IPS-18a (cell line): Measurements from ENCODE around the gene ASPHD1.

ENCODE experiments used
- H3K27ac ChIP-seq: one replicate; pipeline ENCODE4 v1.5.1; 2013; ENCODE audit warnings: low read length
- H3K27me3 ChIP-seq: one replicate; pipeline ENCODE4 v1.6.1; 2013; ENCODE audit warnings: mild to moderate bottlenecking, low read length; ENCODE audit not compliant: control insufficient read depth, insufficient read depth
- H3K36me3 ChIP-seq: one replicate; pipeline ENCODE4 v1.6.1; 2013; ENCODE audit warnings: low read depth, low read length; ENCODE audit not compliant: control insufficient read depth
- H3K4me1 ChIP-seq: one replicate; pipeline ENCODE4 v1.6.1; 2013; ENCODE audit warnings: low read depth, low read length; ENCODE audit not compliant: control insufficient read depth
- H3K4me3 ChIP-seq: one replicate; pipeline ENCODE4 v1.5.1; 2013; ENCODE audit warnings: low read length
- H3K9ac ChIP-seq: one replicate; pipeline ENCODE4 v1.6.1; 2013; ENCODE audit warnings: mild to moderate bottlenecking, low read length, moderate library complexity
- H3K9me3 ChIP-seq: one replicate; pipeline ENCODE4 v1.6.1; 2013; ENCODE audit warnings: low read depth, low read length; ENCODE audit not compliant: control insufficient read depth

The ASPHD1 gene

DNA sequence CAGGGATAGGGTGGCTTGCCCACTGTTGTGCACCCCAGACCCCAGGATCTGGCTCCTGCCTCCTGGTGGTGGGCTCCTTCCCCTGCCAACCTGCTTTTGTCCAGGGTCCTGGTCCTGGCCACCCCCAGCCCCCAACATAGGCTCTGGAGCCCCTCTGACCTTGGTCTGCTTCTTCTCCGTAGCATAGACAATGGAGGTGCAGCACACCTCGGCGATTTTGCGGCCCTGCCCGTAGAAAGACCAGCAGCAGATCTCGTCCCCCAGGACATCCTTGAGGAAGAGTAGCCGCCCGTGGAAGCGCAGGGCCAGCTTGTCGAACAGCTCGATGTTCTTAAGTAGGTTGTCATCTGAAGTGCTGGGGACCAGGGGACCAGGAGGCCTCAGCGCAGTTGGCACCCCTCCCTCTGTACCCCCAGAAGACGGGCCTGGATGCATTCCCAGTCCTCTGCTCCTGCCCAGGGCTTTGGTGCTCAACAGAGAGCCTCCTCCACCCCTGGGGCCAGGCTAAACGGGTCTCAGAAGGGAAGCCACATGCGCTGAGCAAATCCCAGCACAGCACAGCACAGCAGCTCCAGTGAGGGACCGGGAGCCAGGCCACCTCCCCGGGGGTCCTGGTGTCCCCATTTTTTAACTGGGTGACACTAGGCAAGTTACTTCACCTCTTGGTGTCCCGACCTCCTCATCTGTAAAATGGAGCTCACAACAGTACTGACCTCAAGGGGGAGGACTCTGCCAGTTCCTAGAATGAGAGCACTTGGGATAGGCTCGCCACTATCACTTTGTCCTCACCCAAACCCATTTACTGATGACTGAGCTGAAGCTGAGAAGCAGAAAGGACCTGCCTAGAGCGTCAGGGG lies 10.8 kb downstream of the ASPHD1 start:
- no peaks in the 10 kb centered on the region for H3K4me1 ChIP-seq
- H3K27me3 ChIP-seq, result no peaks in the 10 kb centered on the region
- H3K9ac ChIP-seq, result no peak overlapping the region
- H3K4me3 ChIP-seq, result no peak overlapping the region
- H3K27ac ChIP-seq, result no peak overlapping the region
- H3K36me3 ChIP-seq, result no peaks in the 10 kb centered on the region
- no peaks in the 10 kb centered on the region for H3K9me3 ChIP-seq

DNA sequence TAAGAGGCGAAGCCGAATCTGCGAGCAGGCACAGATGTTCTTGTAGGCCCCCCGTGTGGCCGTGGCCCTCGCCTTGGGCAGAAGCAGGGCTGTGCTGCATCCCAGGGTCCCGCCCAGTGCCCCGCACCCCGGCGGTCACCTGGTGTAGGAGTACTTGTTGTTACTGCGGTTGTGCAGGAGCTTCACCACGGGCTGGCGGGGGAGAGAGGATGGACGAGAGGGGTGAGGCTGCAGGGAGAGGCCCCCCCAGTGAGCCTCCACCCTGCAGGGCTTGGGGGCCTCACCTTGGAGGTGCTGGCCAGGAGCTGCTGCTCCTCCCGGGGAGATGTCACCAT lies 11.4 kb downstream of the ASPHD1 start:
- Histone ChIP-seq H3K4me3 (no peak overlapping the region), H3K27ac (no peak overlapping the region), H3K4me1 (no peaks in the 10 kb centered on the region), H3K9ac (no peak overlapping the region), H3K27me3 (no peaks in the 10 kb centered on the region), H3K9me3 (no peaks in the 10 kb centered on the region), H3K36me3 (no peaks in the 10 kb centered on the region)

DNA sequence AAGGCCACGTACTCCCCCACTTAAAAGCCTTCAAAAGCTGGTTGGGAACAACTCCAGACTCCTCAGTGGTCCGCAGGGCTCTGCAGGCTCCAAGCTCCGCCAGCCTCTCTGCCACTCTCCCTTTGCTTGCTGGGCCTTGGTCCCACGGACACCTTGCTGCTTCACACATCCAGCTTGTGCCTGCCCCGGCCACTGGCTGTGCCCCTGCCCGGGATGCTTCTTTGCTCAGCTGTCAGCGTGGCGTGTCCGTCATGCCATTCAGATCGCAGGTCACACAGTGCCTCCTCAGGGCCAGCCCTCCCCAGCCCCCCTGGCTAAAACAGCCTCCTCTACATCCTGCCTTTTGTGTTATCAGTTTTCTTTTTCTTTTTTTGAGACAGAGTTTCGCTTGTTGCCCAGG lies 11.8 kb downstream of the ASPHD1 start:
- H3K36me3 ChIP-seq, result no peaks in the 10 kb centered on the region
- no peak overlapping the region for H3K4me3 ChIP-seq
- H3K27me3 ChIP-seq, result no peaks in the 10 kb centered on the region
- H3K9ac ChIP-seq, result no peak overlapping the region
- no peak overlapping the region for H3K27ac ChIP-seq
- H3K4me1 ChIP-seq, result no peaks in the 10 kb centered on the region
- H3K9me3 ChIP-seq, result no peaks in the 10 kb centered on the region

DNA sequence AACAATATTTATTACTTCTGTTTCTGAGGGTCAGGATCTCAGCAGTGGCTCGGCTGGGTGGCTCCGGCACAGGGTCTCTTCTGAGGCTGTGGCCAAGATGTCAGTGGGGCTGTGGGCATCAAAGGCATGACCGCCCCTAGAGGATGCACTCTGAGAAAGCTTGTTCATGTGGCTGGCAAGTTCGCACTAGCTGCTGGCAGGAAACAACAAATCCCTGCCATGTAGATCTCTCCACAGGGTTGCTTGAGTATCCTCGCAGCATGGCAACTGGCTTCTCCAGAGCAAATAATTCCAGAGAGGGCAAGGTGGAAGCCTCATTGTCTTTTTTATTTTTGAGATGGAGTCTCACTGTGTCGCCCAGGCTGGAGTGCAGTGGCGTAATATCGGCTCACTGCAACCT lies 13.2 kb downstream of the ASPHD1 start:
- H3K4me1 ChIP-seq, result no peaks in the 10 kb centered on the region
- no peak overlapping the region for H3K9ac ChIP-seq
- H3K27ac ChIP-seq, result no peak overlapping the region
- H3K36me3 ChIP-seq, result no peaks in the 10 kb centered on the region
- H3K27me3 ChIP-seq, result no peaks in the 10 kb centered on the region
- H3K4me3 ChIP-seq, result no peak overlapping the region
- no peaks in the 10 kb centered on the region for H3K9me3 ChIP-seq

DNA sequence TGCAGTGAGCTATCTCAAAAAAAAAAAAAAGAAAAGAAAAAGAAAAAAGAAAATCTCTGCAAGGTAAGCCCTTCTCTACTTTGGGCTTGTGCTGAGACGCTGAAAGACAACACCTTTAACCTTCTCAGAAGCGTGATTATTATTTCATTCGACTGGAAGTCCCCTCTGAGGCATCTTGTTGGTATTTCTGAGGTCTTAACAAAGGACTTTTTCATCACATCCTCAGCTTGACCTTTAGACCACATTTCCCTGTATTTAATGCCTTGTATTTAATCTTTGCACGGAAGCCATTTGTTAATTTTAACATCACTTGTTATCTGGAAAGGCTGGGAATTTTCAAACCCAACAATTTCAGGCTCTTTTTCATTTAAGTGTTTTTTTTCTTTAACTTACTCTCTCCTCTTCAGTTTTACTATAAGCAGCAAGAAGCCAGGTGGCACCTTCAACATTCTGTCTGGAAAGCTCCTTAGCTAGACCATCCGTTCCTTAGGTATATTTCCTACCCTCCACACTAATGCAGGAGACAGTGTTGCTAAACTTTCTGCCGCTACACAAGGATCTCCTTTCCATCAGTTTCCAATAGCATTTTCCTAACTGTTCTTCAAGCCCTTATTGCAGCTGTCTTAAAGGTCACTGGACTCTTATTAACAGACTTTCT lies 15.4 kb downstream of the ASPHD1 start:
- H3K27ac ChIP-seq, result no peak overlapping the region
- H3K9me3 ChIP-seq, result no peaks in the 10 kb centered on the region
- H3K27me3 ChIP-seq, result no peaks in the 10 kb centered on the region
- no peak overlapping the region for H3K4me3 ChIP-seq
- H3K9ac ChIP-seq, result no peak overlapping the region
- no peaks in the 10 kb centered on the region for H3K36me3 ChIP-seq
- H3K4me1 ChIP-seq, result no peaks in the 10 kb centered on the region

DNA sequence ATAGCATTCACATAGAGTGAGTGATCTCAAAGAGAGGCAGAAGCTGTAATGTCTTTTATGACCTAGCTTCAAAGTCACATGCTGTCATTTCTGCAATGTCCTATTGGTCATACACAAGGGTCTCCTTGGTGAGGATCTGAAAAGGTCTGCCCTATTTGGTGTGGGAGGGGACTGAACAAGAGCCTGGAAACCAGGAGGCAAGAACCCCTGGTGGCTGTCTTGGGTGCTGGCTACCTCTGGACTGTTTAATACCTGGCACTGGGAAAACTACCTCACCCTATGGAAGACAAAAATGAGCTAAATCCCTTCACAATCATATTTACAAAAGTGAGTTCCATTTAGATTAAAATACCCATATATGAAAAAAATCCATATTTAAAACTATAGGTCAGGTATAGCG lies 16.7 kb downstream of the ASPHD1 start:
- no peak overlapping the region for H3K27ac ChIP-seq
- H3K27me3 ChIP-seq, result no peaks in the 10 kb centered on the region
- H3K9ac ChIP-seq, result no peak overlapping the region
- no peaks in the 10 kb centered on the region for H3K36me3 ChIP-seq
- H3K4me3 ChIP-seq, result no peak overlapping the region
- H3K4me1 ChIP-seq, result no peaks in the 10 kb centered on the region
- H3K9me3 ChIP-seq, result no peaks in the 10 kb centered on the region

DNA sequence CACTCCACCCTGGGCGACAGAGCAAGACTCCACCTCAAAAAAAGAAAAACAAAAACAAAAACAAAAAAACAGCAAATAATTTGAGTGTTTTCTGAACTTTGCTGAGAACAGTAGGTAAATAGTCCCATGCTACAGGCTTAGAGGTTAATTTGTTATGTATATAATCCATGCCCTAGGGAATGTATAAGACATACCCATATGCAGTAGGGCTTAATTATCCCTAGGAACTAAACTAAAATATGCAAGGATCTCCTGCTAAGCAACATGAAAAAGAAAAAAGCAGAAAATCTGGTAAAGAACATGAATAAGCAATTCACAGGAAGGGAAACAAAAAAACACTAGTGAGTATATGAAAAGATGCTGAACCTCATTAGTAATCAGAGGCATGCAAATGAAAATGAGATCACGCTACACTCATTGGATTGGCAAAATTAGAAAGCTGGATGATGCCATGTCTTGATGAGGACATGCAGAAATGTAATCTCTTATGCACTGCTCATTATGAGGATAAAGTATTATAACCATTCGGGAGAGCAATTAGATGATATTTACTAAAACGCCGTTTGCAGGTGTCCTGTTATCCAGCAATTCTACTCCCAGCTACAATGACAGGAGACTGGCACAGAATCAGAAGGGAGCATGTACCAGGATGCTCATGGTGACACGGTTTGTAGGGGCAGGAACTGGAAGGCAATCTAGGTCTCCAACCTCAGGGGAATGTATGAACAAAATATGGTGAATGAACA lies 20.2 kb downstream of the ASPHD1 start:
- H3K4me1 ChIP-seq, result no peaks in the 10 kb centered on the region
- H3K9ac ChIP-seq, result no peak overlapping the region
- H3K27ac ChIP-seq, result no peak overlapping the region
- no peaks in the 10 kb centered on the region for H3K36me3 ChIP-seq
- H3K9me3 ChIP-seq, result no peaks in the 10 kb centered on the region
- no peaks in the 10 kb centered on the region for H3K27me3 ChIP-seq
- no peak overlapping the region for H3K4me3 ChIP-seq

DNA sequence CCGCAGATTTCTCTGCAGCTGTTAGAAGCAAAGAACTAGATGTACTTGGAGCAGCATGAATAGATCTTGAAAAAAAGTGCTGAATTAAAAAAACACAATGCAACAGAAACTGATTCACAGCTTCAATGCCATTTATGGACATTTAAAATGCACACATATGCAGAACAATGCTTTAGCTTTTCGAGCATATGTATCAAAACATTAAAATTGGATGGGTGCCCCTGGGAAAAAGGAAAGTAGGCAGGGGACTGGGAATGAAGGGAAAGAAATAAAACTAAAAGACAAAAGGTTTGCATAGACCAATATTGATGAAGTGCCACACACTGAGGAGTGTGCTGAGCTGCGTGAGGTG lies 20.7 kb downstream of the ASPHD1 start:
- Histone ChIP-seq H3K9ac (no peak overlapping the region), H3K36me3 (no peaks in the 10 kb centered on the region)

DNA sequence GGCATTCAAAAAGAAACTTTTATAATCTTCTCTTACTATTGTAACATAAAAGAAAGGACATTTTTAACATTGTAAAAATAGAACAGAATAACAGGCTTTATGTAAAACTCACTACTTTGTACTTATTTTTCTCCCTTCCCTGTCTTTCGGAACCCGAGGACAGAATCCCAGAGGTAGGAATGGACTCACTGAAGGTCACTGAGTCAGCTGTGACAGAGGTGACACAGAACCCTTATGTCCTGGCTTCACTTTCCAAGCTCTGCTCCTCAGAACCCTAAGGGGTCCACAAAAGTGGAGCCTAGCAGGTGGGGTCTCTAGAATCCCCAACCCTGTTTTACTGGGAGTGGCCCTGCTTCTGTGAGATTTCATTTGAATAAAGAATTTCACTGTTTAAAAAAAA lies 22.0 kb downstream of the ASPHD1 start:
- Histone ChIP-seq H3K9me3 (no peaks in the 10 kb centered on the region), H3K27ac (no peak overlapping the region), H3K9ac (no peak overlapping the region), H3K4me3 (no peak overlapping the region), H3K4me1 (peaks cover 5% of the 10 kb centered on the region), H3K36me3 (no peaks in the 10 kb centered on the region), H3K27me3 (no peaks in the 10 kb centered on the region)

More for the DNA sequence above, 20.7 kb downstream of the ASPHD1 start:
- Histone ChIP-seq H3K27ac (no peak overlapping the region), H3K27me3 (no peaks in the 10 kb centered on the region), H3K9me3 (no peaks in the 10 kb centered on the region), H3K4me1 (no peaks in the 10 kb centered on the region), H3K4me3 (no peak overlapping the region)

DNA sequence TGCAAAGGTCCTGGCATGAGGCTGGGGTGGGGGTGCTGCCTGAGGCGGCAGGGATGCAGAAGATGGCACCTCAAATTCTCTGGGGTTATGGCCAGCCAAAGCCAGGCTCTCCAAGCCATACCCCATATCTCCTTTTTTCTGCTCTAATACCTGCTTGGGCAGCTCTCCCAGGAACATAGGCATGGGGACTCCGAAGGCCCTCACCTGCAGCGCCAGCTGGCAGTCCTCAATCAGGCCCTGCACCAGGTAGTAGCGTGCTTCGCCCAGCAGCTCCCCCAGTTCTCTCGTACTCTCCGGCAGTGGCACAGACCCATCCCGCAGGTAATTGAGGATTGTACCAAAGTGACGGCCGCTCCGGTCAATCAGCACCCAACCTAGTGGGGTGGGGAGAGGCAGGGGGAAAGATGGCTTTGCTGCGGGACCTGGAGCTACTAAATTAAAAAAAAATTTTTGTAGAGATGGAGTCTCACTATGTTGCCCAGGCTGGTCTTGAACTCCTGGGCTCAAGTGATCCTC lies 22.8 kb downstream of the ASPHD1 start:
- Histone ChIP-seq H3K27ac (no peak overlapping the region), H3K27me3 (no peaks in the 10 kb centered on the region)

DNA sequence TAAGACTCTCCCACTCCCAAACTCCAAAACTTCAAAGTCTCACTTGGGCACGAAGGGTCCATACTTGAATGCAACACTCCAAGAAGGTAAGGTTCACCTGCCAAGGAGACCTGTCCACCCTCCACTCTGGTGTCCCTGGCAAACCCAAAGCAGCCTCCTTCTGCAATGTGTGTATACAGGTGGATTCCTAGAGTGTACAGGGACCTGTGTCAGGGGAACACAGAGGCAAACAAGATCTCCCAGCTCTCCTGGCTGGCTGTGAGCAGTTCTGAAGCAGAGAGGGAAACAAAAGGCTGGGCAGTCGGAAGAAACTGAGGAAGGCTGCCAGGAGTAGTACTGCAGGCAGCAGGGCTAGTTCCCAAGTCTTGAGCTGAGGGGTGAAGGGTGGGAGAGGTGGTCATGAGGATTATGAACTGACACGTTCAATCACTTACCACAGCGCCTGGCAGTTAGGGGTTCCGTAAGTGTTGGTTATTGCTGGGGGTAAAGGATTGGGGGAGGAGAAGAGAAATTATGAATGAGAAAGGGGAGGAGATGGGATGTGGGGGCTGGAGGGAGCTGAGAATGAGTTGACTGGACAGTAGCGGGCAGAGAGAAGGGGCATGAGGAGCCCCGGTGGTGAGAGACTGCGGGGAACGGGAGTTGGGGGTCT lies 24.9 kb downstream of the ASPHD1 start:
- no peaks in the 10 kb centered on the region for H3K9me3 ChIP-seq
- H3K27ac ChIP-seq, result no peak overlapping the region
- no peaks in the 10 kb centered on the region for H3K27me3 ChIP-seq
- H3K9ac ChIP-seq, result peak overlapping the region; percentile 83
- peaks cover 7% of the 10 kb centered on the region for H3K4me1 ChIP-seq
- peak overlapping the region; percentile 77 for H3K4me3 ChIP-seq
- no peaks in the 10 kb centered on the region for H3K36me3 ChIP-seq

More for the DNA sequence above, 22.8 kb downstream of the ASPHD1 start:
- H3K9me3 ChIP-seq, result no peaks in the 10 kb centered on the region
- peaks cover 7% of the 10 kb centered on the region for H3K4me1 ChIP-seq
- no peak overlapping the region for H3K9ac ChIP-seq
- H3K4me3 ChIP-seq, result no peak overlapping the region
- no peaks in the 10 kb centered on the region for H3K36me3 ChIP-seq
